PC-3 (cell line): ENCODE data around the gene ABCD4. TPM values are rescaled to one million over a fixed set of nuclear protein-coding genes. Genes with fewer than 3 reads are reported as not detected.
A peak's percentile ranks its signal among the peaks of the same experiment; 100 is the strongest.

ENCODE experiments used
- ATAC-seq: fragments of 200-7000 bp; cut with Tn5 transposase; 2 replicates; pipeline ENCODE4 v1.9.1; 2020; ENCODE audit warnings: mild to moderate bottlenecking, moderate library complexity
- BruUV-seq: library from RNA; stranded (reverse); fragments of 400-500 nt; replicated peaks from 2 replicates; lab custom pipeline; 2021; lab: Mats Ljungman, UMichigan
- CTCF ChIA-PET: fragments of 300-600 bp; sonication (Branson Sonifier 250); formaldehyde crosslinking; loops from one replicate; lab custom pipeline; 2022; ENCODE audit warnings: antibody characterized with exemption; lab: Charles Lee
- POLR2A ChIA-PET: fragments of 300-600 bp; sonication (Branson Sonifier 250); formaldehyde crosslinking; loops from one replicate; lab custom pipeline; 2022; ENCODE audit warnings: antibody characterized with exemption; ENCODE audit not compliant: unreplicated experiment; lab: Charles Lee
- DNase-seq: peaks from one replicate; pipeline ENCODE4 v3.0.0-alpha.2; 2015
- H2AFZ ChIP-seq: fragments of 300-600 bp; sonication (generic); 2 replicates; pipeline ENCODE4 v1.6.0; 2016; ENCODE audit warnings: antibody characterized with exemption, low read length
- H3F3A ChIP-seq: fragments of 300-600 bp; sonication (generic); one replicate; pipeline ENCODE4 v1.6.0; 2017; ENCODE audit warnings: antibody characterized with exemption, low read length, control low read depth, mild to moderate bottlenecking; ENCODE audit not compliant: unreplicated experiment
- H3K27ac ChIP-seq: fragments of 300-600 bp; sonication (generic); 2 replicates; pipeline ENCODE4 v1.5.1; 2016; ENCODE audit warnings: mild to moderate bottlenecking, low read length
- H3K27me3 ChIP-seq: fragments of 300-600 bp; sonication (generic); 2 replicates; pipeline ENCODE4 v1.6.1; 2016; ENCODE audit warnings: low read length, mixed read lengths
- H3K36me3 ChIP-seq: fragments of 300-600 bp; sonication (generic); 2 replicates; pipeline ENCODE4 v1.6.1; 2016; ENCODE audit warnings: low read depth, mixed run types, low read length, mixed read lengths
- H3K4me1 ChIP-seq: fragments of 300-600 bp; sonication (generic); 2 replicates; pipeline ENCODE4 v1.5.1; 2016; ENCODE audit warnings: low read length; ENCODE audit not compliant: insufficient read depth
- H3K4me2 ChIP-seq: fragments of 300-600 bp; sonication (generic); 2 replicates; pipeline ENCODE4 v1.6.0; 2016; ENCODE audit warnings: low read length
- H3K4me3 ChIP-seq: fragments of 300-600 bp; sonication (generic); 2 replicates; pipeline ENCODE4 v1.5.1; 2016; ENCODE audit warnings: mild to moderate bottlenecking, low read length, mixed read lengths
- H3K79me2 ChIP-seq: fragments of 300-600 bp; sonication (generic); 2 replicates; pipeline ENCODE4 v1.6.1; 2017; ENCODE audit warnings: low read length, mixed read lengths
- H3K9ac ChIP-seq: fragments of 300-600 bp; sonication (generic); 2 replicates; pipeline ENCODE4 v1.6.0; 2016; ENCODE audit warnings: mild to moderate bottlenecking, low read length
- H3K9me2 ChIP-seq: fragments of 300-600 bp; sonication (generic); replicated peaks from 2 replicates; pipeline ENCODE4 v1.6.1; 2016; ENCODE audit warnings: mixed run types, low read length, mixed read lengths
- H3K9me3 ChIP-seq: fragments of 300-600 bp; sonication (generic); 2 replicates; pipeline ENCODE4 v1.6.1; 2016; ENCODE audit warnings: low read length, mixed read lengths
- H4K20me1 ChIP-seq: fragments of 300-600 bp; sonication (generic); 2 replicates; pipeline ENCODE4 v1.6.1; 2016; ENCODE audit warnings: low read length, mixed read lengths
- CTCF ChIP-seq: fragments of 300-600 bp; sonication (generic); conservative IDR thresholded peaks from 2 replicates; pipeline ENCODE4 v1.5.1; 2017; ENCODE audit warnings: antibody characterized with exemption, low read depth, mild to moderate bottlenecking, low read length
- EZH2 ChIP-seq: fragments of 300-600 bp; sonication (generic); IDR thresholded peaks from one replicate; pipeline ENCODE4 v1.6.1; 2017; ENCODE audit warnings: antibody characterized with exemption, mild to moderate bottlenecking, low read length; ENCODE audit not compliant: unreplicated experiment
- EZH2phosphoT487 ChIP-seq: fragments of 300-600 bp; sonication (generic); IDR thresholded peaks from 2 replicates; pipeline ENCODE4 v1.6.1; 2018; ENCODE audit warnings: mild to moderate bottlenecking, antibody characterized with exemption, low read length, borderline replicate concordance
- intact Hi-C: fragments of 100-400 bp; cut with micrococcal nuclease; formaldehyde crosslinking; loops from 2 replicates; pipeline ENCODE4 v1.9.0; 2023
- total RNA-seq: library from RNA; depleted of rRNA; stranded (reverse); fragments of >200 nt; gene quantifications from 2 replicates; pipeline ENCODE4 v1.2.3, GENCODE V29; 2014

ABCD4 gene
- total RNA-seq, 1 experiment from 2014 or later = 27.1 TPM

GRCh38 chr14:74257941-74258763, 44.6 kb downstream of the ABCD4 start:
- ChIA-PET POLR2A (no interaction called here), CTCF (interaction anchor here (0.6 to 1.0 kb wide), 6 partner anchors 48 to 950 kb away, joined by 3 to 7 read pairs (median 4); no protein-coding TSS in a partner anchor)
- H4K20me1 ChIP-seq = no peaks in the 10 kb centered on the region
- intact Hi-C loops = no loop called here
- ATAC-seq = peak; percentile 7; the same call in 1 of the 2 replicates
- H3K36me3 ChIP-seq = no peaks in the 10 kb centered on the region
- H3K27ac ChIP-seq = no peak overlapping the region
- no peak for DNase-seq
- peaks cover 9% of the 10 kb centered on the region for H3K27me3 ChIP-seq
- peak overlapping the region; percentile 95 for H2AFZ ChIP-seq
- H3F3A ChIP-seq = no peaks in the 10 kb centered on the region
- no peaks in the 10 kb centered on the region for H3K79me2 ChIP-seq
- BruUV-seq = no TSS peak
- TF ChIP-seq EZH2phosphoT487 (no peak), EZH2 (no peak), CTCF (no peak)
- 0 out of 2 replicates have a peak overlapping the region, but pooled peaks have one; percentile 9 for H3K9ac ChIP-seq
- no peaks in the 10 kb centered on the region for H3K4me1 ChIP-seq
- H3K4me2 ChIP-seq = peak overlapping the region; percentile 97
- H3K9me3 ChIP-seq = no peaks in the 10 kb centered on the region
- no peaks in the 10 kb centered on the region for H3K9me2 ChIP-seq
- peak overlapping the region; percentile 80 for H3K4me3 ChIP-seq

- H3K27ac ChIP-seq = no peak overlapping the region
- H3K4me1 ChIP-seq = no peaks in the 10 kb centered on the region
- DNase-seq = peak; percentile 61
- no TSS peak for BruUV-seq
- H3K4me2 ChIP-seq = peak overlapping the region; percentile 97
- TF ChIP-seq EZH2 (no peak), EZH2phosphoT487 (no peak), CTCF (peak; percentile 84)
- H3K4me3 ChIP-seq = peak overlapping the region; percentile 80
- peak overlapping the region; percentile 95 for H2AFZ ChIP-seq
- H4K20me1 ChIP-seq = no peaks in the 10 kb centered on the region
- H3K27me3 ChIP-seq = peaks cover 9% of the 10 kb centered on the region
- no peaks in the 10 kb centered on the region for H3F3A ChIP-seq
- H3K9me3 ChIP-seq = no peaks in the 10 kb centered on the region
- ATAC-seq = peak; percentile 87
- ChIA-PET POLR2A (no interaction called here), CTCF (interaction anchor here (0.6 to 1.0 kb wide), 4 partner anchors 48 to 949 kb away, joined by 3 to 5 read pairs (median 4); no protein-coding TSS in a partner anchor)
- intact Hi-C loops = no loop called here
- no peaks in the 10 kb centered on the region for H3K9me2 ChIP-seq
- H3K36me3 ChIP-seq = no peaks in the 10 kb centered on the region
- H3K79me2 ChIP-seq = no peaks in the 10 kb centered on the region
- H3K9ac ChIP-seq = 0 out of 2 replicates have a peak overlapping the region, but pooled peaks have one; percentile 9
These were observed 45.4 kb downstream of the ABCD4 start for GRCh38 chr14:74257078-74257940.
